KG1 (cell line): Measurements from ENCODE around the gene NRF1.
A peak's percentile ranks its signal among the peaks of the same experiment; 100 is the strongest.
"Not testable (repeated sequence)": the region's sequence is repeated elsewhere in the genome, so short reads cannot be mapped to it uniquely, and the experiment has no call there.

Experiments
- DNase-seq: peaks from one replicate; lab custom pipeline; 2025; lab: John Stamatoyannopoulos, UW

Gene NRF1

GRCh38 chr7:129611246-129612111, at the start of gene NRF1:
Gene NRF1, plus strand, starts transcription at chr7:129611720. Its CDS starts 45,632 bp downstream, at chr7:129657352.
- peak; percentile 29 for DNase-seq

- DNase-seq = not testable (repeated sequence)
Measured at GRCh38 chr7:129566323-129566722, 45.2 kb upstream of the NRF1 start.

- no peak for DNase-seq
Measured at GRCh38 chr7:129567377-129567776, 44.1 kb upstream of the NRF1 start.

- no peak for DNase-seq
Measured at GRCh38 chr7:129568240-129568639, 43.3 kb upstream of the NRF1 start.

- no peak for DNase-seq
Measured at GRCh38 chr7:129569326-129569725, 42.2 kb upstream of the NRF1 start.

GRCh38 chr7:129569811-129570215, 41.7 kb upstream of the NRF1 start:
- no peak for DNase-seq

- no peak for DNase-seq
Measured at GRCh38 chr7:129571201-129571600, 40.3 kb upstream of the NRF1 start.

GRCh38 chr7:129572205-129572604, 39.3 kb upstream of the NRF1 start:
- no peak for DNase-seq

- DNase-seq = no peak
Measured at GRCh38 chr7:129574487-129574886, 37.0 kb upstream of the NRF1 start.

GRCh38 chr7:129575699-129576098, 35.8 kb upstream of the NRF1 start:
- no peak for DNase-seq

GRCh38 chr7:129576138-129576537, 35.4 kb upstream of the NRF1 start:
- DNase-seq = no peak

GRCh38 chr7:129578829-129579228, 32.7 kb upstream of the NRF1 start:
- no peak for DNase-seq

- DNase-seq = not testable (repeated sequence)
Measured at GRCh38 chr7:129586179-129586578, 25.3 kb upstream of the NRF1 start.

- no peak for DNase-seq
Measured at GRCh38 chr7:129588268-129588667, 23.3 kb upstream of the NRF1 start.

- no peak for DNase-seq
Measured at GRCh38 chr7:129591868-129592267, 19.7 kb upstream of the NRF1 start.

GRCh38 chr7:129596386-129596785, 15.1 kb upstream of the NRF1 start:
- not testable (repeated sequence) for DNase-seq

GRCh38 chr7:129597672-129598071, 13.8 kb upstream of the NRF1 start:
- no peak for DNase-seq

- no peak for DNase-seq
Measured at GRCh38 chr7:129599174-129599573, 12.3 kb upstream of the NRF1 start.

GRCh38 chr7:129603594-129603993, 7.9 kb upstream of the NRF1 start:
- DNase-seq = not testable (repeated sequence)

- DNase-seq = not testable (repeated sequence)
Measured at GRCh38 chr7:129604021-129604420, 7.5 kb upstream of the NRF1 start.

- no peak for DNase-seq
Measured at GRCh38 chr7:129604713-129605437, 6.6 kb upstream of the NRF1 start.

GRCh38 chr7:129605960-129606614, 5.4 kb upstream of the NRF1 start:
- DNase-seq = no peak

- DNase-seq = no peak
Measured at GRCh38 chr7:129606803-129607202, 4.7 kb upstream of the NRF1 start.
